Neural progenitor cell (in vitro differentiated cells): ENCODE data around the gene MTSS2.

Source experiments
- CTCF ChIP-seq: fragments of 200-600 bp; sonication (generic); IDR thresholded peaks from 2 replicates; pipeline ENCODE4 v1.5.1; 2017; ENCODE audit warnings: antibody characterized with exemption, mild to moderate bottlenecking
- EZH2 ChIP-seq: fragments of 200-600 bp; sonication (generic); IDR thresholded peaks from 2 replicates; pipeline ENCODE4 v1.6.1; 2017; ENCODE audit warnings: antibody characterized with exemption, mild to moderate bottlenecking, moderate library complexity

- no peak for TF ChIP-seq EZH2
- no peak for TF ChIP-seq CTCF
Measured at GRCh38 chr16:70714581-70715054, 28.8 kb upstream of the MTSS2 start.
